Measurements from ENCODE around the gene MEGF8. TPM values are rescaled to one million over a fixed set of nuclear protein-coding genes. Genes with fewer than 3 reads are reported as not detected.

Gene MEGF8
- total RNA-seq, 4 donors from 2014 or later: 6.4 to 11.1 (median 10.3) TPM

- TF ChIP-seq POLR2A (IDR thresholded peaks at IDR 0.05): no peak
- no peak for TF ChIP-seq CTCF (IDR thresholded peaks at IDR 0.05)
- Histone ChIP-seq H3K27ac (peak overlapping the region in 1 of 4 donors; percentile 36), H3K4me1 (peaks cover 0 to 9% (median 0%) of the 10 kb centered on the region in 3 donors), H3K36me3 (peaks cover 0 to 58% (median 5%) of the 10 kb centered on the region in 3 donors), H3K27me3 (no peaks in the 10 kb centered on the region), H3K4me3 (no peak overlapping the region), H3K9me3 (no peaks in the 10 kb centered on the region)
- DNase-seq: no peak
- 80 to 86% methylated on average over 8 to 14 of the region's 17 CpGs for WGBS, 2 donors
- intact Hi-C loops (cut with DNase I): no loop called here
Measured at GRCh38 chr19:42363614-42364346, 38.3 kb downstream of the MEGF8 start.

GRCh38 chr19:42366673-42367072, 41.2 kb downstream of the MEGF8 start:
- intact Hi-C loops (cut with DNase I): no loop called here
- no peak overlapping the region for H3K27ac ChIP-seq
- no peak for DNase-seq
- no peaks in the 10 kb centered on the region for H3K9me3 ChIP-seq
- H3K4me3 ChIP-seq: no peak overlapping the region
- no peaks in the 10 kb centered on the region for H3K27me3 ChIP-seq
- H3K36me3 ChIP-seq: peaks cover 0 to 47% (median 0%) of the 10 kb centered on the region in 3 donors
- WGBS, 2 donors: 64 to 100% methylated on average over 1 of the region's 1 CpG
- TF ChIP-seq CTCF (IDR thresholded peaks at IDR 0.05): no peak
- TF ChIP-seq POLR2A (IDR thresholded peaks at IDR 0.05): no peak
- peaks cover 0 to 9% (median 0%) of the 10 kb centered on the region in 3 donors for H3K4me1 ChIP-seq

GRCh38 chr19:42367929-42368328, 42.5 kb downstream of the MEGF8 start:
- WGBS, 2 donors: 33 to 59% methylated on average over 1 to 2 of the region's 4 CpGs
- intact Hi-C loops (cut with DNase I): no loop called here
- Histone ChIP-seq H3K4me1 (peaks cover 0 to 9% (median 0%) of the 10 kb centered on the region in 3 donors), H3K27ac (no peak overlapping the region), H3K9me3 (no peaks in the 10 kb centered on the region), H3K27me3 (no peaks in the 10 kb centered on the region), H3K4me3 (no peak overlapping the region), H3K36me3 (peaks cover 0 to 45% (median 0%) of the 10 kb centered on the region in 3 donors)
- DNase-seq: no peak
- TF ChIP-seq POLR2A (IDR thresholded peaks at IDR 0.05) (no peak), CTCF (IDR thresholded peaks at IDR 0.05) (no peak)

- DNase-seq: no peak
- TF ChIP-seq POLR2A (IDR thresholded peaks at IDR 0.05) (no peak), CTCF (IDR thresholded peaks at IDR 0.05) (no peak)
- no peaks in the 10 kb centered on the region for H3K9me3 ChIP-seq
- WGBS, 2 donors: 83% methylated on average over 2 of the region's 11 CpGs; no CpG with 5 or more reads in 1 of the 2 donors
- H3K4me1 ChIP-seq: peaks cover 0 to 9% (median 0%) of the 10 kb centered on the region in 3 donors
- no peaks in the 10 kb centered on the region for H3K27me3 ChIP-seq
- no peak overlapping the region for H3K4me3 ChIP-seq
- H3K36me3 ChIP-seq: peaks cover 0 to 45% (median 0%) of the 10 kb centered on the region in 3 donors
- no peak overlapping the region for H3K27ac ChIP-seq
- intact Hi-C loops (cut with DNase I): no loop called here
Measured at GRCh38 chr19:42368360-42368759, 42.9 kb downstream of the MEGF8 start.

- 91 to 94% methylated on average over 6 to 15 of the region's 15 CpGs for WGBS, 2 donors
Measured at GRCh38 chr19:42368765-42369164, 43.3 kb downstream of the MEGF8 start.

More at GRCh38 chr19:42368765-42369164, 43.3 kb downstream of the MEGF8 start:
- Histone ChIP-seq H3K27ac (no peak overlapping the region), H3K9me3 (no peaks in the 10 kb centered on the region), H3K4me1 (peaks cover 0 to 9% (median 0%) of the 10 kb centered on the region in 3 donors), H3K36me3 (peaks cover 0 to 43% (median 0%) of the 10 kb centered on the region in 3 donors), H3K27me3 (no peaks in the 10 kb centered on the region), H3K4me3 (no peak overlapping the region)
- TF ChIP-seq POLR2A (IDR thresholded peaks at IDR 0.05): no peak
- no peak for TF ChIP-seq CTCF (IDR thresholded peaks at IDR 0.05)
- intact Hi-C loops (cut with DNase I): no loop called here
- DNase-seq: no peak

Measured in esophagus squamous epithelium (tissue), 5 donors.